ENCODE data around the gene CLCN2.

CLCN2 gene

DNA sequence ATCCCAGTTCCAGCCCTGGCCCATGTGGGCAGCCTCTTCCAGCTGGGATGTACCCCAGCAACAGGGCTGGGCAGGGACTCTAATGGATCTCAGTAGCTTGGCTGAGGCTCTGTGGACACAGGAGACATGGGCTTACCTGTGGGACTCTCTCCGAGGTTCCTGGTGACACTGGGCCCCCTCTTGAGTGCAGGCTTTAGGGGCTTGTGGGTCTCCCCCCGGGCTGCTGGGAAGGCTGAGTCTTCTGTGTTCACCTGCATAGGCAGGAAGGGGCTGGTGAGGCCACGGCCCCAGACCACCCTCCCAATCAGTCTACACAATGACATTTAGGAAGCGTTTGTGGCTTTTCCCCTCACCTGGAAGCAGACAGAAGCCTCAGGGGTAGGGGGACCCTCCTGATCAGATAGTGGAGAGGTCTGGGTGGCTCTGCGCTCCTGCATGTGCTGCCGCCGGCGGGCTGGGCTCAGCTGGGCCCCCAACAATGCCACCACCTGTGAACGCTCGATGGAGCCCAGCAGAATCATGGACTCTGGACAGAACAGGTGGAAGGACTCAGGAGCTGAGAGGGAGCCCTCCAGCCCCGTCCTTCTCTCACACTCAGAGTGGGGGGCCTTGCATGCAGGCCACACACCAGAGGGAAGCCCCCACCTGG lies 8.4 kb downstream of the CLCN2 start:
- TF ChIP-seq, protein P1, sequence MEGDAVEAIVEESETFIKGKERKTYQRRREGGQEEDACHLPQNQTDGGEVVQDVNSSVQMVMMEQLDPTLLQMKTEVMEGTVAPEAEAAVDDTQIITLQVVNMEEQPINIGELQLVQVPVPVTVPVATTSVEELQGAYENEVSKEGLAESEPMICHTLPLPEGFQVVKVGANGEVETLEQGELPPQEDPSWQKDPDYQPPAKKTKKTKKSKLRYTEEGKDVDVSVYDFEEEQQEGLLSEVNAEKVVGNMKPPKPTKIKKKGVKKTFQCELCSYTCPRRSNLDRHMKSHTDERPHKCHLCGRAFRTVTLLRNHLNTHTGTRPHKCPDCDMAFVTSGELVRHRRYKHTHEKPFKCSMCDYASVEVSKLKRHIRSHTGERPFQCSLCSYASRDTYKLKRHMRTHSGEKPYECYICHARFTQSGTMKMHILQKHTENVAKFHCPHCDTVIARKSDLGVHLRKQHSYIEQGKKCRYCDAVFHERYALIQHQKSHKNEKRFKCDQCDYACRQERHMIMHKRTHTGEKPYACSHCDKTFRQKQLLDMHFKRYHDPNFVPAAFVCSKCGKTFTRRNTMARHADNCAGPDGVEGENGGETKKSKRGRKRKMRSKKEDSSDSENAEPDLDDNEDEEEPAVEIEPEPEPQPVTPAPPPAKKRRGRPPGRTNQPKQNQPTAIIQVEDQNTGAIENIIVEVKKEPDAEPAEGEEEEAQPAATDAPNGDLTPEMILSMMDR (conservative IDR thresholded peaks at IDR 0.05), result no peak
- no peak for TF ChIP-seq ZFX (IDR thresholded peaks at IDR 0.05)
- H3K27ac ChIP-seq, result no peak overlapping the region

DNA sequence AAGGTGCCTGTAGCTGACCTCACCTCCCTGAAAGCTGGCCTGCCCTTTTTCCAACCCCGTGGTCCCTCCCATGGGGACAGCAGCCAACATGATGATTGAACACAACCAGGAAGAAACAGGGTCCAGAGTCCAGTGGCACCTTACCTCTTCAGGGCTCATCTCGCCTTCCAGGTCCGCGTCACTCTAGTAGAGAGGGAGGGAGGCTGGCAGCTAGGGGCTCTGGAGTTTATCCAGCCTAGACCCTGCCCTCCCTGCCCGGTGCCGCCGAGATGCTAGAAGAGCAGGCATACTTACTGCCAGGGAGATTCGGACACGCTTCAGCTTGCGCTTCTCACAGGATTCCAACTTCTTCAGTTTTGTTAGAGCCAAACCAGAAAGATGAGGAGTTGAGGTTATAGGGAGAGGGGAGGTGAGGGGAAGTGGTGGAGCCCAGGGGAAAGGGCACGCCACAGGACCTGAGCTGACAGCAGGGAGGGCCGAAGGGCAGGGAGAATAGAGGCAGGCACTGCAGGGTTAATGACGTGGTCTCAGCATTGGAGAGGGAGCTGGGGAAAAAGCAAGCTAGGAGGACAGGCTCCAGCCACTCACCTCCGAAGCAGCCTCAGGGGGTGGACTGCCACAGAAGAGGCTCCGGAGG lies 9.1 kb downstream of the CLCN2 start:
- TF ChIP-seq ZFX (IDR thresholded peaks at IDR 0.05), result no peak
- TF ChIP-seq, protein P1 (conservative IDR thresholded peaks at IDR 0.05), result no peak
- no peak overlapping the region for H3K27ac ChIP-seq

DNA sequence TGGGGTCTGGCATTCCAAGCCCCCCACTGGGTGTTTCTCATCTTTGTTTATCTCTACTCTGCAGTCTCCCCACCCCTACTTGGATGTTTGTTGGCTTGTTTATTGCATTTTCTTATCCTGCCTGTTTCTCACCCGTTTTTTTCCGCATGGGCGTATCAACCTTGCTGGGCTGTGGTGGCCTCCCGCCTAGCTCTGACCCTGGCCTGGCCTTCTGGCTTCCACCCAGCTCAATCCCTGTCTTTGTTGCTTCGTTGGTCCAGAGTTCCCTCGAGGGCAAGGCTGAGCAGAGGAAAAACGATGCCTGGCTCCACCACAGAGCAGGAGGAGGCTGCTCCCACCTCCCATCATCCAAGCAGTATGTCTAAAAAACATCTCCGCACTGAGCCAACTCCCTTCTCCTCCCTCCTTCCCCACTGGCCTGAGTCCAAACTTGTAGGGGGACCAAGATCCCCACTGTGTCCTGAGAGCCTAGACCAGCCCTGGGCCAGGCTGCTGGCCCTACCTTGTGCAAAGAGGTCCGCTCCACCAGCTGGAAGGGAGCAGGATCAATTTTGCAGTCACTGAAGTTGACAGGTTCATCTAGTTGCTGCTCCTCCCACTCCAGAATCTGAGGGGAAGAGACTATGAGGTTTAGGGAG lies 9.8 kb downstream of the CLCN2 start:
- no peak overlapping the region for H3K27ac ChIP-seq
- TF ChIP-seq, protein P1 (conservative IDR thresholded peaks at IDR 0.05), result no peak
- no peak for TF ChIP-seq ZFX (IDR thresholded peaks at IDR 0.05)

DNA sequence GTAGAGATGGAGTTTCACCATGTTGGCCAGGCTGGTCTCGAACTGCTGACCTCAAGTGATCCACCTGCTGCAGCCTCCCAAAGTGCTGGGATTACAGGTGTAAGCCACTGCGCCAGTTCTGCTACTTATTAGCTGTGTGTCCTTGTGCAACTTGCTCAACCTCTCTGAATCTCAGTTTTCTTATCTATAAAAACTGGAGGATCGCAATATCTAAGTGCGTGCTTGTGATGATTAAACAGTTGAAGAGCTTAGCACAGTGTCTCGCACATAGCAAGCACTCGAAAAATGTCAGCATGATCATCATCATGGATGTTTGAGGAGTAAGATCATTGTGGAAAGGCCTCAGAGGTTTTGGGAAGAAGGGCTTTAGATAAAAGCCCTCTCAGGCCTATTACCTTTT lies 10.8 kb downstream of the CLCN2 start:
- no peak for TF ChIP-seq ZFX (IDR thresholded peaks at IDR 0.05)
- TF ChIP-seq, protein P1 (conservative IDR thresholded peaks at IDR 0.05), result no peak
- no peak overlapping the region for H3K27ac ChIP-seq

- H3K27ac ChIP-seq, result no peak overlapping the region
- TF ChIP-seq, protein P1 (conservative IDR thresholded peaks at IDR 0.05), result no peak
- TF ChIP-seq ZFX (IDR thresholded peaks at IDR 0.05), result no peak
Observed at GRCh38 chr3:184349563-184350470, 11.6 kb downstream of the CLCN2 start.

DNA sequence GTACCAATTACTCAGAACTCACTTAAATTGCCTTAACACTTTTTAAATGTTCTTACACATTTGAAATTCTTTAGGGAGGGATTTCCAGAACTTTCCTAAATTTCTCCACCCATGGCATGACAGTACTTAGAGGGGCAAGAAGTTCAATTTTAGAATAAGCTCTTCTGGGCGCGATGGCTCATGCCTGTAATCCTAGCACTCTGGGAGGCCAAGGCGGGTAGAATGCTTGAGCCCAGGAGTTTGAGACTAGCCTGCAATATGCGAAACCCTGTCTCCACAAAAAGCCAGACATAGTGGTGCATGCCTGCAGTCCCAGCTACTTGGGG lies 13.4 kb downstream of the CLCN2 start:
- H3K27ac ChIP-seq, result no peak overlapping the region

More for the DNA sequence above, 13.4 kb downstream of the CLCN2 start:
- TF ChIP-seq, protein P1 (conservative IDR thresholded peaks at IDR 0.05), result no peak
- no peak for TF ChIP-seq ZFX (IDR thresholded peaks at IDR 0.05)
